Trophoblast cell (in vitro differentiated cells and primary cell): Measurements from ENCODE around the gene NPY1R.

ENCODE experiments used
- DNase-seq, 2 donors: peaks; one replicate each; pipeline ENCODE4 v3.0.0-alpha.2; 2016
- H2AFZ ChIP-seq: 2 replicates; pipeline ENCODE4 v1.6.1; 2013; ENCODE audit warnings: low read length, moderate library complexity, mild to moderate bottlenecking; ENCODE audit not compliant: insufficient read depth, poor library complexity
- H2AK5ac ChIP-seq: 2 replicates; pipeline ENCODE4 v1.6.1; 2013; ENCODE audit warnings: mild to moderate bottlenecking, low read length
- H2BK120ac ChIP-seq: 2 replicates; pipeline ENCODE4 v1.6.1; 2013; ENCODE audit warnings: low read length, mild to moderate bottlenecking, moderate library complexity; ENCODE audit not compliant: insufficient read depth, poor library complexity
- H2BK12ac ChIP-seq: 2 replicates; pipeline ENCODE4 v1.6.1; 2013; ENCODE audit warnings: mild to moderate bottlenecking, low read length, moderate library complexity
- H2BK5ac ChIP-seq: 2 replicates; pipeline ENCODE4 v1.6.1; 2013; ENCODE audit warnings: low read length, low read depth, moderate library complexity, mild to moderate bottlenecking; ENCODE audit not compliant: poor library complexity
- H3K14ac ChIP-seq: 2 replicates; pipeline ENCODE4 v1.6.1; 2013; ENCODE audit warnings: mild to moderate bottlenecking, low read length
- H3K18ac ChIP-seq: 2 replicates; pipeline ENCODE4 v1.6.1; 2013; ENCODE audit warnings: mild to moderate bottlenecking, low read length
- H3K23ac ChIP-seq: 2 replicates; pipeline ENCODE4 v1.6.1; 2013; ENCODE audit warnings: low read length
- H3K27ac ChIP-seq: 2 replicates; pipeline ENCODE4 v1.5.1; 2013; ENCODE audit warnings: low read depth, mild to moderate bottlenecking, inconsistent platforms, low read length, moderate library complexity
- H3K27me3 ChIP-seq: 2 replicates; pipeline ENCODE4 v1.6.1; 2013; ENCODE audit warnings: inconsistent platforms, mild to moderate bottlenecking, low read length, moderate library complexity; ENCODE audit not compliant: insufficient read depth
- H3K36me3 ChIP-seq, 2 experiments: 1 replicate in 1 of 2; 2 replicates in 1 of 2; pipeline ENCODE4 v1.6.1; 2013; ENCODE audit warnings: low read length in 2 of 2, mild to moderate bottlenecking in 2 of 2, moderate library complexity in 1 of 2; ENCODE audit not compliant: insufficient read depth in 2 of 2, control insufficient read depth in 1 of 2
- H3K4ac ChIP-seq: 2 replicates; pipeline ENCODE4 v1.6.1; 2013; ENCODE audit warnings: low read depth, mild to moderate bottlenecking, low read length, moderate library complexity
- H3K4me1 ChIP-seq, 2 experiments: 1 replicate in 1 of 2; 2 replicates in 1 of 2; pipeline ENCODE4 v1.6.1; 2013; ENCODE audit warnings: low read length in 2 of 2, mild to moderate bottlenecking in 2 of 2, moderate library complexity in 1 of 2; ENCODE audit not compliant: insufficient read depth in 2 of 2, control insufficient read depth in 1 of 2
- H3K4me2 ChIP-seq: 2 replicates; pipeline ENCODE4 v1.6.1; 2013; ENCODE audit warnings: inconsistent platforms, mild to moderate bottlenecking, low read length, moderate library complexity
- H3K4me3 ChIP-seq: 2 replicates; pipeline ENCODE4 v1.5.1; 2013; ENCODE audit warnings: mild to moderate bottlenecking, low read depth, low read length, inconsistent platforms
- H3K79me1 ChIP-seq: one replicate; pipeline ENCODE4 v1.6.1; 2013; ENCODE audit warnings: low read length
- H3K79me2 ChIP-seq: 2 replicates; pipeline ENCODE4 v1.6.1; 2013; ENCODE audit warnings: low read length, mild to moderate bottlenecking; ENCODE audit not compliant: control insufficient read depth, insufficient read depth, poor library complexity
- H3K9ac ChIP-seq: 2 replicates; pipeline ENCODE4 v1.6.1; 2013; ENCODE audit warnings: mild to moderate bottlenecking, low read length
- H3K9me3 ChIP-seq: 2 replicates; pipeline ENCODE4 v1.6.1; 2013; ENCODE audit warnings: low read depth, mild to moderate bottlenecking, control low read depth, inconsistent platforms, low read length; ENCODE audit not compliant: insufficient read depth
- H4K12ac ChIP-seq: 2 replicates; pipeline ENCODE4 v1.6.1; 2013; ENCODE audit warnings: low read depth, mild to moderate bottlenecking, low read length, moderate library complexity
- H4K8ac ChIP-seq: 2 replicates; pipeline ENCODE4 v1.6.1; 2013; ENCODE audit warnings: low read depth, mild to moderate bottlenecking, low read length, moderate library complexity
- H4K91ac ChIP-seq: one replicate; pipeline ENCODE4 v1.6.1; 2013; ENCODE audit warnings: low read depth, mild to moderate bottlenecking, low read length, moderate library complexity
- WGBS: extraction: QIAGEN DNeasy Blood & Tissue Kit; methylation state at CpG from one replicate; pipeline ENCODE4 v1.1.7; 2013; ENCODE audit warnings: missing lambda C conversion rate; ENCODE audit not compliant: insufficient read length, insufficient coverage; ENCODE audit errors: extremely low coverage; 5-methylcytosine and 5-hydroxymethylcytosine counted together

The NPY1R gene

GRCh38 chr4:163279713-163280112 lies 52.7 kb downstream of the NPY1R start:
- no peak for DNase-seq
- no peak overlapping the region for H3K14ac ChIP-seq

GRCh38 chr4:163274861-163275260 lies 57.5 kb downstream of the NPY1R start:
- Histone ChIP-seq H2AFZ (no peak overlapping the region), H3K4ac (no peak overlapping the region), H2BK120ac (no peak overlapping the region), H2BK5ac (no peak overlapping the region), H3K9me3 (no peaks in the 10 kb centered on the region), H3K27me3 (no peaks in the 10 kb centered on the region), H3K4me1 (no peaks in the 10 kb centered on the region), H4K12ac (no peak overlapping the region), H3K79me2 (no peaks in the 10 kb centered on the region), H4K8ac (no peak overlapping the region), H3K14ac (no peak overlapping the region), H3K27ac (no peak overlapping the region), H3K79me1 (no peaks in the 10 kb centered on the region), H3K18ac (no peak overlapping the region), H3K4me3 (no peak overlapping the region), H3K9ac (no peak overlapping the region), H3K36me3 (no peaks in the 10 kb centered on the region), H2AK5ac (no peak overlapping the region), H3K4me2 (no peak overlapping the region), H2BK12ac (no peak overlapping the region), H3K23ac (no peak overlapping the region), H4K91ac (no peak overlapping the region)
- WGBS = no CpG with 5 or more reads among the region's 3 CpGs
- DNase-seq = no peak

More at GRCh38 chr4:163279713-163280112, 52.7 kb downstream of the NPY1R start:
- Histone ChIP-seq H2AFZ (no peak overlapping the region), H3K4me1 (no peaks in the 10 kb centered on the region), H3K23ac (no peak overlapping the region), H2BK120ac (no peak overlapping the region), H3K4me3 (no peak overlapping the region), H2BK12ac (no peak overlapping the region), H3K4ac (no peak overlapping the region), H3K79me1 (no peaks in the 10 kb centered on the region), H2BK5ac (no peak overlapping the region), H3K36me3 (no peaks in the 10 kb centered on the region), H3K79me2 (no peaks in the 10 kb centered on the region), H3K27me3 (no peaks in the 10 kb centered on the region), H4K12ac (no peak overlapping the region), H4K91ac (no peak overlapping the region), H3K27ac (no peak overlapping the region), H3K9me3 (no peaks in the 10 kb centered on the region), H3K4me2 (no peak overlapping the region), H3K18ac (no peak overlapping the region), H3K9ac (no peak overlapping the region), H2AK5ac (no peak overlapping the region), H4K8ac (no peak overlapping the region)
- WGBS = no CpG with 5 or more reads among the region's 5 CpGs
